NCI-H748 (cell line): ENCODE measurements around the gene PDGFD.
"Not testable (repeated sequence)": the region's sequence is repeated elsewhere in the genome, so short reads cannot be mapped to it uniquely, and the experiment has no call there.

ENCODE experiments used
- DNase-seq: peaks from one replicate; lab custom pipeline; 2025; ENCODE audit not compliant: unreplicated experiment; lab: John Stamatoyannopoulos, UW

PDGFD gene

DNA sequence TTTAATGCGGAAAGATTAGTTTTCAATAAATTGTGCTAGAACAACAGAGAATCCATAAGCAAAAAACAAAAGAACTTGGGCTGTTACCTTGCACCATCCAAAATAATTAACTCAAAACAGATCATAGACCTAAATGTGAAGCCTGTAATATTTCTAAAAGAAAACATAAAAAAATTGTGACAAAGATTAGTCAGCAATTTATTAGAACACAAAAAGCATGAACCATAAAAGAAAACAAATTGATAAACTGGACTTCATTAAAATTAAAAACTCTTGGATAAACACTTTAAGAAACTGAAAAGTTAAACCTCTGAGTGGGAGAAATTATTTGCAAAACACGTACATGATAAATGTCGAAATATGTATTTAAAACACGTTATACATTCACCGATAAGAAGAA is 106.0 kb downstream of the PDGFD start:
- DNase-seq = no peak

DNA sequence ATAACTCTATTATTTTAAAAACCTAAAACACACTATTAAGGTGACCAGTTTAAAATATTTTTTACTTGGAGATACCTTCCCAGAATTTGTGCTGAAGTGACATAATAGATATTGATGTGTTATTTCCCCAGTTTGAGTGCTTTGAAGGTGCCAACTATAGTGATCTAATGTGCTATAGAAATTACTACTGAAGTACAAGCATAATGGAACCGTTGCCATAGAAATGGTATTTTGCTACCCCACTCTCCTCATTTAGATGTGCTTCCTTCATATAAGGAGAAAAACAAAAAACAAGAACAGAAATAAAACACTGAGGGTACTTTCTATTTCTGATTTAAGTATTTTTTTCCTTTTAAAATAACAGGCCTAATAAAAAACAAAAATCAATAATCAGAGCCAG is 108.4 kb downstream of the PDGFD start:
- no peak for DNase-seq

DNA sequence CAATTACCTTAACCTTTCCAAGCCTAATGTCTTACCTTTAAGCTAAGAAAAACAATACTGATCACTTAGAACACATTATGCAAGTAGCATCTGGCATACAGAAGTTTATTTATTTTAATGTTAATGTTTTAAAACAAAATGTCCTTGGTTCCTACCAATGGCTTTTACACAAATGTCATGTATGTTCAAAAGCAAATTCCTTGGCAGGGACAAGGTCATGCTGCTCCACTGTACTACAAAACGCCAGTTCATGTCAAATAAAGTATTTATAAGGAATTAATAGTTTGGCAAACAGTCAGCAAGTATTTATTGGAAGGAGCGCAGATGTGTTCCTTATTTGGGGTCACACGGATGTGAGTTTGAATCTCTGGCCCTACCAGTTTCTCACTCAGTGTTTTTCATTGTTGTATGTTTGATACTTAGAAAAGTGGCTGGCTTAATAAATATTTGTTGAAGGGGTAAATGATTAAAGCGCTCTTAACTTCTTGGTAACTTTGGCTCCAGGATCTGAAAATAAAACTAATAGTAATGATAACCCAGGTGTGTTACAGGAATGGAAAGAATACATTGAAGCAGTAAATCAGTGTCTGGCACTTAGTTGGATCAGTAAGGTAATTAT is 108.9 kb downstream of the PDGFD start:
- DNase-seq = no peak

DNA sequence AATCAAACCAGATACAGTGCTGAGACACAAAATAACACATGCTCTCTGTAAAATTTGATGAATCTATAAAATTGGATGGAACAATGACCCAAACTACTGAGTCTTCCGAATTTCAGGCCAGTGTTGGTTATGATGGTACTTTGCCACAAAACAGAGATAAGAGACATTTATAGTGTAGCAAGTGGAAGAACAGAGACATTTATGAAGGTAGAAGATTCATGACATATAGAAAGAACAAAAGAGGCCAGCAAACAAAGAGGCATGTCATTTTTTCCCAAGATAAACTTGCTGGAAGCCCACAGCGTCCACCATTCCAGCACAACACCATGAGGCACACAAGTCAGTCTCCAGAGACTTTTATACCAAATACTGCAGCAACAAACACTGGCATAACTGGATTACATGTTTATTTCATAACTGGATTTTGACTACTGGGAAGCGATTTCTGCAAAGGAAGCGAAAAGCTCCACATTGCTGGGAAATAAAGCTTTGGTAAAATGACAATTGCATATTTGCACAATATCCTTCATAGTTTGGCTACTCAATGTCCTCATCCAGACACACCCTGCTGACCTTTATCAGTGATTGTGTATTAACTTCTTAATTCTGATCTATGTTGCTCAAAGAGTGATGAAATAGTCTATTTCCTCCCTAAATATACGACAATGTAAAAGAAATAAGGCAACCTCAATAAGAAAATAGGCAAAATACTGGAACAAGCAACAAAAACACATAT is 110.0 kb downstream of the PDGFD start:
- no peak for DNase-seq

DNA sequence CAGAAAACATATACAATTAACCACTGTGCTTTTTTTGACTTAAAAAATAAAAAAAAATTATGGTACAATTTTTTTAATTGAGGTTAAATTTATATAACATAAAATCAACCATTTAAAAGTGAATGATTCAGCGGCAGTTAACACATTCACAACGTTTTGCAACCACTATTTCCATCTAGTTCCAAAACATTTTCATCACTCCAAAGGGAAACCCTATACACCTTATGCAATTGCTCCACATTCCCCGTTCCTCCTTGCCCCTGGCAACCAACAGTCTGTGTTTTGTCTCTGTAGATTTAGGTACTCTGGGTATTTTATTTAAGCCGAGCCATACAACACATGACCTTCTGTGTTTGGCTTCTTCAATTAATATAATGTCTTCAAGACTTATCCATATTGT is 112.2 kb downstream of the PDGFD start:
- no peak for DNase-seq

DNA sequence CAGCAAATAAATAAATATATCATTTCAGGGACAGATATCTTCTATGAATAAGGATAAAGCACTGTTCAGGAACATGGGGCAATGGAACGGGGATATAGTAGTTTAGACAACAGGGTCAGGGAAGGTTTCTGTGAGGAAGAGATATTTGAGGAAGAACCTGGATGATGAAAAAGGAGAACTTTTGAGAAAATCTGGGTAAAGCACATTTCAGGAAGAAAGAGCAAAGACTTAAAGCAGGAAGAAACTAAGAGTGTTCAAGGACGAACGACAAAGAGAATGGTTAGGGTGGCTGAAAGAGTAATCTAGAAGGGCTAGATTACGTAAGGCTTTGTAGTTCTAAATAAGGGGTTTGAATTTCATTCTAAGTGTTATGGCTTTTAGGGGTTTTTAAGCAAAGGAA is 114.8 kb downstream of the PDGFD start:
- DNase-seq = no peak

DNA sequence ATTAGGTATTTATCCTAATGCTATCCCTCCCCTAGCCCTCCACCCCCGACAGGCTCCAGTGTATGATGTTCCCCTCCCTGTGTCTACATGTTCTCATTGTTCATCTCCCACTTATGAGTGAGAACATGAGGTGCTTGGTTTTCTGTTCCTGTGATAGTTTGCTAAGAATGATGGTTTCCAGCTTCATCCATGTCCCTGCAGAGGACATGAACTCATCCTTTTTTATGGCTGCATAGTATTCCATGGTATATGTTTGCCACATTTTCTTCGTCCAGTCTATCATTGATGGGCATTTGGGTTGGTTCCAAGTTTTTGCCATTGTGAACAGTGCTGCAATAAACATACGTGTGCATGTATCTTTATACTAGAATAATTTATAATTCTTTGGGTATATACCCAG is 117.1 kb downstream of the PDGFD start:
- DNase-seq = not testable (repeated sequence)

DNA sequence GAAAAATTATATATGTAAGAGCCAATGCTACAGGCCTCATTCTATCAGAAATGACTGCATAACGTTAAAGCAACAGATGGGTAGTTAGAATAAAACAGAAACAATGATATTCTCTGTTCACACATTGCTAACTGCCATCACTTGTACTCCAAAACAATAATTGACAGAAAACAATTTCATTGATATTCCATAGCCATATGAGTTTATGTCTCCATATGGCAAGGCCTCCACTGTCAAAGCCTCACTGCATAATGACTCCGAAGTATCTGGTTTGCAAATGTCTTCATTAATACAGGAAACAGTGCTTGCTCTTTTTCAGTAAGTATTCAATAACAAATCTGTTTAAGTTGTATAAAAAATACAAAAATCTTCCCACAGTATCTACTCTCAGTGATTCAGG is 117.6 kb downstream of the PDGFD start:
- no peak for DNase-seq

DNA sequence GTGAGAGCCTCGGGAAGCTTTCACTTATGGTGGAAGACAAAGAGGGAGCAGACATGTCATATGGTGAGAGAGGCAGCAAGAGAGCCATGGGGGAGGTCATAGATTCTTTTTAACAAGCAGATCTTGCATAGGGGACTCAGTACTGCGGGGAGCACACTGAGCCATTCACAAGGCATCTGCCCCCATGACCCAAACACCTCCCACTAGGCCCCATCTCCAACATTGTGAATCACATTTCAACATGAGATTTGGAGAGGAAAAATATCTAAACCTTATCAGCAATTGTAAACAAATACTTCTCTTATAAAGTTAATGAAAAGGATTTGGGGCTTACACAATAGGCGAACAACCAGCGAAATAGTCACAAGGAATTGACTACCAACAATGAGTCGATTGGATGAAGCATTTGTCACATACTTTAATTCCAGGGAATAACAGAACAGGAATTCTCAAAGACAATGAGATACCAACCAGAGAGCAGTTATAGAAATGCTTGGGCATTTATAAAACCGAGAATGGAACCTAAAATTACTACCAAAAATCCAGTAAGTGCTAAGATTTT is 120.2 kb downstream of the PDGFD start:
- DNase-seq = no peak

DNA sequence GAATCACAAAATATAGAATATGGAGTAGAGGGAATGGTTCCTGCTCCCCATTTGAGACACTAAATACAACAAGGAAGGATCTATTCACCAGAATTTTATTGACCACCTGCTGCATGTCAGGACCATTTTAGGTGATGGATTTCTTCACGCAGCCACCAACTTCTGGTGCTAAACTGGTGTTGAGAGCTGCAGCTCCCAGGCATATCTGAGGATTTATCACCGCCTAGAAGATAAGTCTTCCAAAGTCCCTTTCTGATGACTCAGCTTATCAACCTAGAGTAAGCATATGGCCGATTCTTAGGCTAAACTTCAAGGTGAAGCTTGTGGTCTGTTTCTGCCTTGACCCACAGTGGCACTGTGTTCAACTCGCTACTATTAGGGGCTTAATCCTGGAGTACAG is 120.8 kb downstream of the PDGFD start:
- DNase-seq = no peak

DNA sequence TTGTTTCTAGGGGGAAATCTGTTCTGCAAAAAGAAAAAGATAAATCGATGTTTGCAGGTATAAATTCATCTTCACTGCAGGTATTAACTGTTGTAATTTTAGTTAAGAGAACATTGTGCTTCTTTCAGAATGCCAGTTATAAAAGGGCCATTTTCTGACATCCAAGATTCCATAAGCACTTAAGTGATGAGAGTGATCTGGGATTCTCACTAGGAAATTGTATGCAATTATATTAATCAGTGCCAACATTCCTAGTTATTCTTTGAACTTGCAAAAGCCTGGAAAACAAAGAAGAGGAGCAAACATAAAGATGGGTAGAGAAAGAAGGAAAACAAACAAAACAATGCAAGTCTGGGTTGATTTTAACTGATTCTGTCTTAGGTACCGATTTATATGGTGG is 122.2 kb downstream of the PDGFD start:
- DNase-seq = no peak

DNA sequence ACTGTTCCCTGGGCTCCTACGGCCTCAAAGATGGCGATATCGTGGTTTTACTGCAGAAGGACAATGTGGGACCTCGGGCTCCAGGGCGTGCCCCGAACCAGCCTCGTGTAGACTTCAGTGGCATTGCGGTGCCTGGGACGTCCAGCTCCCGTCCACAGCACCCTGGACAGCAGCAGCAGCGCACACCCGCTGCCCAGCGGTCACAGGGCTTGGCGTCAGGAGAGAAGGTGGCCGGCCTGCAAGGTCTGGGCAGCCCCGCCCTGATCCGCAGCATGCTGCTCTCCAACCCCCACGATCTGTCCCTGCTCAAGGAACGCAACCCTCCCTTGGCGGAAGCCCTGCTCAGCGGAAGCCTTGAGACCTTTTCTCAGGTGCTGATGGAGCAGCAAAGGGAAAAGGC is 127.0 kb downstream of the PDGFD start:
- DNase-seq = no peak

DNA sequence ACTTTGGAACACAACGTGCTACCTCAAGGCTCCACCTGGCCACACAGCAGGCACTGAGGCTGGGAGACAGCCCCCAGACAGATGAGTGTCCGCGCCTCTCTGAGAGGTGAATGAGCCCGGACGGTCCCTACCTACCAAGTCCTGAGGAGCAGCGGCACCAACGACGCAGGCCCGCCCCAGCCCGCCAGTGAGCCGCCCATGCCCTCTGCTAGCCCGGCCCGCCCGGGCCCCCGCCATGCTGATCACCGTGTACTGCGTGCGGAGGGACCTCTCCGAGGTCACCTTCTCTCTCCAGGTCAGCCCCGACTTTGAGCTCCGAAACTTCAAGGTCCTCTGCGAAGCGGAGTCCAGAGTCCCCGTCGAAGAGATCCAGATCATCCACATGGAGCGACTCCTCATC is 127.4 kb downstream of the PDGFD start, which contains the start of gene DDI1:
DDI1 (plus strand) TSS at position 53 of the 400 bp plus-strand sequence; CDS start at position 236, 183 bp downstream.
- DNase-seq = no peak

DNA sequence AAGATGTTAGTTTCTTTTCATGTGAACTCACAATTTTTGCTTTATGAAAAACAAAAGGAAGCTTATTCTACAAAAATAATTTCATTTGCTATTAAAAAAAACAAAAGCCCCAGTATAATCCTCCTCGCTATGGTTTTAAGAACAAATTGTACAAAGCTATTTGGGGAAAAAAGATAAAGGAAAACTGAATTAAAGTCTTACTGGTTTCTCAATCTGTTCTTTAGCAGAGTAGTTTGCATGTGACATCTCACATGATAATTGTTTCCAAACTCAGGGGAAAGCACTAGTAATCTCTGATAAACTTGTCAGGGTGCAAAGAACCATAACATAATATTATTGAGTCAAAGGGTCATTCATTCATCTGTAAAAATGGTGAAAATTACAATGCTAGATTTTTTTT is 130.4 kb downstream of the PDGFD start:
- DNase-seq = no peak

DNA sequence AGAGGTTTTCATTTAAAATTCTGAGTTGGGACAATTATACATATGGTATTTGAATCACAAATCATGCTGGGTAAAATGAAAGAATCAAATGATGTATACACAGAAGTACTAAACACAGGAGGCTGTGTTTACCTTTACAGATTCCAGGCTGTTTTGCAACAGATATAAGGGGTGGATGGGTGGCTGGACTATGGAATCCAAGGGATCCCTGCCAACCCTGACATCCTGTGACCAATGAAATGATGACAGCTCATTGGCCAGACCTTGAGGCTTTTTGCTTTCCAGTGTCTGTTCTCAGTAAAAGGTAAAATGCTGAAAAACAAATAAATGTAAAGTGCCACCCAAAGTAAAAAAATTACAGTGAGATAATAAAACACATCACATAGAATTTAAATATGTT is 130.8 kb downstream of the PDGFD start:
- DNase-seq = peak; percentile 1

DNA sequence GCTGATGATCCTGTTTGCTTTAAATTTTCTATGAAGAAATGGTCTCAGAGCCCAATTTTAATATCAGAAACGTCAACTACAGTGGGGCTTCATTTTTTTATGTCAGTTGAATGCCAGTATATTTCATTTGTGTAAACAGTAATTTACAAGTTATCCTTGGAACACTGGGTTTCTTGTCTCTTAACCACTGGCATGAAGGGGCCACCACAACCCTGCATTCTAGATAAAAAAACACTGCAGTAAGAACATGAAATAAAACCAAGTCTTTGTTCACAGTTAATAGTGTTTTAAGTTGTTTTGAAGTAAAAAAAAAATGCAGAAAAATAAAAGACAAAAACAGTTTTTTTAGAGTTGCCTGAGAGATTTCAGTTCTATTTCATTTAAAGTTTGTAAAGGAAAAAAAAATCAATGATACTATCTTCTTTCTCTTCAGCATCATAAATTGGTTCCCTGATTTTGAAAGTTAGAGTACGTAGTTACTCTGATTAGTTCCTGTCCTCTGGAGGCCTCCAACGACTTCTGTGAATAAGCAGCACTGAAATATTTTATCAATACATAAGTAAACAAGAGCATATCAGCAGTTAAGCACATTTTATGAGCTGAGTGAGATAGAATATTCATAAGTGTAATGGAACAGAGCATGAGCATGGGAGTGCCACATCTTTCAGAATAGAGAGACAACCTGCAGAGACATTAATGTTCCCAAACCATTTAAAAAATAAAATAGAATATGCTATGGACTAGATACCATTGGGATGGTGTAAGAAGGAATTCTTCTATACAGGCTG is 135.3 kb downstream of the PDGFD start:
- no peak for DNase-seq

DNA sequence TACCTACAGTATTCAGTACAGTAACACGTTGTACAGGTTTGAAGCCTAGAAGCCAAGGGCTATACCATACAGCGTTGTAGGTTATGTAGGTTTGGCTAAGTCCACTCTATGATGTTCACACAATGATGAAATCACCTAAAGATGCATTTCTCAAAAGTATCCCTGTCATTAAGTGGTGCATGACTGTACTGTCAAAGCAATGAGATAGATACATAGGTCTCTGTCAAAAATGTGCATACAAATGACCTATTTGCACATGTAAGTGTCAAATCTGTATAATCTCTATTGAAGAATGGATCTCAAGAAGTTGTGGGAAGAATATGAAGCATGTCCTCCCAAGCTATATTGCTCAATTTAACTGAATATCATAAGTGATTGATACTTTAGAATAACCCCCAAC is 139.4 kb downstream of the PDGFD start:
- DNase-seq = no peak

DNA sequence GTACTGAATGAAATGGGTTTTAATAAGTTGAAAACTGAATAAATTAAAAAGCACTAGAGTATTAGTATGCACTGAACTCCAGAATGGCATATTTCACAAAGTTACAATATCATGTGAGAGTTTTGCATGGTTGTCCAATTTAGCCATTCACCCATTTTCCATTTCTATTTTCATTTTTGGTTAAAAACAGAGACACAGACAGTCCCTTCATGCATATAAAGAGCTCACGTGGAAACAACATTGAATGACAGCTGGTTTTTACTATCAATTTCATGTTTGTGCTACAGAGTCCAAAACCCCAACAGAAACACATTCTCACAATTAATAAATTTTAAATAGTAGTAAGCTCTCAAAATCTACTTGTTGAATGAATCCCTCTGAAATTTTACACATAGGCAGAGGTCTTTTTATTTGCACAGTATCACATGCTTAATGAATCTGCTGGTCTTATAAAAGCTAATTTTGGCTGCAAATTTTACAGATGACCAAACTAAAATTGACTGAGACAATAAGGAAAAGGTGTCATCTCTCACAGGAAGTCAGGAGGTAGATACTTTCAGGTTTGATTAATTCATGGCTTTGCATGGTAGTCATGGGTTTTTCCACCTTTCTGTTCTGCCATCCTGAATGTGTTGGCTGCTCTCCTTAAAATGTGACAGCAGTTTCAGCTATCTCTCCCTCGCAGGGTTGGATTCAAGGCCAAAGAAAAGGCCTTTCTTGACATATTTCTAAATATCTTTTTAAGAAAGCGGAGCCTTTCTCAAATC is 148.1 kb downstream of the PDGFD start:
- DNase-seq = no peak

DNA sequence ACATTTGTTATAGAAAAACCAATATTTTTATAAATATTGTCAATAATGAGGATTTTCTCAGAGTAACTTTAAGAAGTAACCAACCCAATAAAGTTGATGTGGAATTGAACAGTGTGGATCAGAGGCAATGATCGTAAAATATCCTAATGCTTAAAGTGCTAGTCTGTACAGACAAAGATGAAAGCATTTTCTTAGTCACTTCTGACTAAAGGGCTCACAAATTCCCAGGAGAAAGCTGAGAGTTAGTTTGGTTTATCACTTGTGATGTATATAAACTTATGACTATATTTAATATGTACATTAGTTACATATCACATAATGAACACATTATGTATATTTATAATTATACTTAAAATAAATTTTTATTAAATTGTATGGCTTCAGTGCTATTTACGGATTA is 152.9 kb downstream of the PDGFD start:
- DNase-seq = no peak

DNA sequence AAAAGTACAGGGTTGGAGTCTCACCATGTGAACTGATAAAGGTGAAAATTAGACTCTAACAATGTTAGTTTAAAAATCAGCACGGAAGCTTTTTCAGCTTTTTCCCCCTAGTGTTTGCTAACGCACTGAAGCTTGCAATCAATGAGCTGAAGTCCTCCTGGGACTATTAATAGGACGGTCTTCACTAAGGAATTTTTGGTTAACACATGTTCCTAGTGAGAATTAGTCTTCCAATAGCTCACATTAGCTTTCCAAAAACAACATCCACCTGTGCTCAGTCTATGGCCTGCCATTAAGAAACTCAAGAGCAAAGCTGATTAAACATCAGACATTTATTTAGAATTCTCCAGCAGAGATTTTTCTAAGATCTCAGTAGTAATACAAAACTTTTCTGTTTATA is 154.2 kb downstream of the PDGFD start:
- no peak for DNase-seq

DNA sequence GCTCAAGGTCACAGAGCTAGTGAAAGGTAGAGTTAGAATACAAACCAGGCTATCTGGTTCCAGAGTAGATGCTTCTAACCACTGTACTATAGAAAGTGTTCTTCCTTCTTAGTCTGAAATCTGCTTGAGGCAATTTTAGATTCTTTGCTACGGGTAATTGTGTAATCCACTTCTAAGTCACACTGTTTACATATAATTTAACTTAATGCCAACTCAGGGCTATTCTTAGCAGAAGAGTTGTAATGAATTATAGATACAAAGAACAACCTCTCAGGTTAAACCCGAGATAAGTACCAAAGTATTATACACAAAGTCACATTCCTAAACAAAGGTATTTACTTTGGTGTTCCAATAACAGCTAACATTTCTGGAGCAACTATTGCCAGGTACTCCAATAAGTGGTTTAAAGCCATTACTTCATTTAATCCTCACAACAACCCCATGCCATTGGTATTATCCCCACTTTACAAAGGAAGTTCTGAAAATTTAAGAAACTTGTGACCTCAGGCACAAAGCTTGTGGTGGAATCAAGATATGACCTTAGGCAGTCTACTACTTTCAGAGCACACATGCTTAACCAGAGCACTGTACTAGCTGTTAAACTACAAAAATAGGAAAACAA is 158.6 kb downstream of the PDGFD start:
- DNase-seq = no peak
